Measurements from ENCODE around the gene GNAI2. TPM values are rescaled to one million over a fixed set of nuclear protein-coding genes. Genes with fewer than 3 reads are reported as not detected.

GNAI2 gene
- total RNA-seq, 1 experiment from 2014 or later = 185 TPM

- no peaks in the 10 kb centered on the region for H3K9me3 Mint-ChIP-seq
- H3K27ac Mint-ChIP-seq = no peak overlapping the region
- ChIA-PET CTCF (interaction anchor here (0.6 kb wide), 1 partner anchor 23 kb away, joined by 3 read pairs; no protein-coding TSS in a partner anchor), POLR2A (no interaction called here)
- H3K27me3 Mint-ChIP-seq (ENCODE audit: low read depth) = no peaks in the 10 kb centered on the region; the same call in 1 of the 2 replicates
- H3K4me3 Mint-ChIP-seq = no peak overlapping the region
- ATAC-seq (no peak), DNase-seq (ENCODE audit: low spot score) (no peak)
- H3K4me1 Mint-ChIP-seq = peaks cover 5% of the 10 kb centered on the region
- TF ChIP-seq CREM (CRISPR knock-in tag; IDR thresholded peaks at IDR 0.05) (no peak), MAX (CRISPR knock-in tag; IDR thresholded peaks at IDR 0.05) (no peak), GABPB1 (CRISPR knock-in tag; IDR thresholded peaks at IDR 0.05) (no peak), ZNF423 (CRISPR knock-in tag; IDR thresholded peaks at IDR 0.05) (no peak), TEAD4 (CRISPR knock-in tag; IDR thresholded peaks at IDR 0.05) (no peak), ZNF671 (CRISPR knock-in tag; IDR thresholded peaks at IDR 0.05) (no peak), SMAD4 (CRISPR knock-in tag; IDR thresholded peaks at IDR 0.05) (no peak), ZBTB43 (CRISPR knock-in tag; IDR thresholded peaks at IDR 0.05) (no peak), CBFB (CRISPR knock-in tag; IDR thresholded peaks at IDR 0.05; ENCODE audit: low read depth) (no peak), E2F1 (CRISPR knock-in tag; IDR thresholded peaks at IDR 0.05) (no peak), CREB1 (CRISPR knock-in tag; IDR thresholded peaks at IDR 0.05) (no peak), ETV6 (CRISPR knock-in tag; IDR thresholded peaks at IDR 0.05) (no peak), ZNF416 (CRISPR knock-in tag; IDR thresholded peaks at IDR 0.05) (no peak), ZNF219 (CRISPR knock-in tag; IDR thresholded peaks at IDR 0.05; ENCODE audit: borderline replicate concordance) (no peak)
- TF ChIP-seq, protein P1, sequence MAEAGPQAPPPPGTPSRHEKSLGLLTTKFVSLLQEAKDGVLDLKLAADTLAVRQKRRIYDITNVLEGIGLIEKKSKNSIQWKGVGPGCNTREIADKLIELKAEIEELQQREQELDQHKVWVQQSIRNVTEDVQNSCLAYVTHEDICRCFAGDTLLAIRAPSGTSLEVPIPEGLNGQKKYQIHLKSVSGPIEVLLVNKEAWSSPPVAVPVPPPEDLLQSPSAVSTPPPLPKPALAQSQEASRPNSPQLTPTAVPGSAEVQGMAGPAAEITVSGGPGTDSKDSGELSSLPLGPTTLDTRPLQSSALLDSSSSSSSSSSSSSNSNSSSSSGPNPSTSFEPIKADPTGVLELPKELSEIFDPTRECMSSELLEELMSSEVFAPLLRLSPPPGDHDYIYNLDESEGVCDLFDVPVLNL (CRISPR knock-in tag; IDR thresholded peaks at IDR 0.05; ENCODE audit: borderline replicate concordance, low read depth) = no peak
- TF ChIP-seq, protein P2, sequence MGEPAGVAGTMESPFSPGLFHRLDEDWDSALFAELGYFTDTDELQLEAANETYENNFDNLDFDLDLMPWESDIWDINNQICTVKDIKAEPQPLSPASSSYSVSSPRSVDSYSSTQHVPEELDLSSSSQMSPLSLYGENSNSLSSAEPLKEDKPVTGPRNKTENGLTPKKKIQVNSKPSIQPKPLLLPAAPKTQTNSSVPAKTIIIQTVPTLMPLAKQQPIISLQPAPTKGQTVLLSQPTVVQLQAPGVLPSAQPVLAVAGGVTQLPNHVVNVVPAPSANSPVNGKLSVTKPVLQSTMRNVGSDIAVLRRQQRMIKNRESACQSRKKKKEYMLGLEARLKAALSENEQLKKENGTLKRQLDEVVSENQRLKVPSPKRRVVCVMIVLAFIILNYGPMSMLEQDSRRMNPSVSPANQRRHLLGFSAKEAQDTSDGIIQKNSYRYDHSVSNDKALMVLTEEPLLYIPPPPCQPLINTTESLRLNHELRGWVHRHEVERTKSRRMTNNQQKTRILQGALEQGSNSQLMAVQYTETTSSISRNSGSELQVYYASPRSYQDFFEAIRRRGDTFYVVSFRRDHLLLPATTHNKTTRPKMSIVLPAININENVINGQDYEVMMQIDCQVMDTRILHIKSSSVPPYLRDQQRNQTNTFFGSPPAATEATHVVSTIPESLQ (CRISPR knock-in tag; IDR thresholded peaks at IDR 0.05) = no peak
- TF ChIP-seq, protein P3, sequence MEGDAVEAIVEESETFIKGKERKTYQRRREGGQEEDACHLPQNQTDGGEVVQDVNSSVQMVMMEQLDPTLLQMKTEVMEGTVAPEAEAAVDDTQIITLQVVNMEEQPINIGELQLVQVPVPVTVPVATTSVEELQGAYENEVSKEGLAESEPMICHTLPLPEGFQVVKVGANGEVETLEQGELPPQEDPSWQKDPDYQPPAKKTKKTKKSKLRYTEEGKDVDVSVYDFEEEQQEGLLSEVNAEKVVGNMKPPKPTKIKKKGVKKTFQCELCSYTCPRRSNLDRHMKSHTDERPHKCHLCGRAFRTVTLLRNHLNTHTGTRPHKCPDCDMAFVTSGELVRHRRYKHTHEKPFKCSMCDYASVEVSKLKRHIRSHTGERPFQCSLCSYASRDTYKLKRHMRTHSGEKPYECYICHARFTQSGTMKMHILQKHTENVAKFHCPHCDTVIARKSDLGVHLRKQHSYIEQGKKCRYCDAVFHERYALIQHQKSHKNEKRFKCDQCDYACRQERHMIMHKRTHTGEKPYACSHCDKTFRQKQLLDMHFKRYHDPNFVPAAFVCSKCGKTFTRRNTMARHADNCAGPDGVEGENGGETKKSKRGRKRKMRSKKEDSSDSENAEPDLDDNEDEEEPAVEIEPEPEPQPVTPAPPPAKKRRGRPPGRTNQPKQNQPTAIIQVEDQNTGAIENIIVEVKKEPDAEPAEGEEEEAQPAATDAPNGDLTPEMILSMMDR (IDR thresholded peaks at IDR 0.05) = no peak
- H3K36me3 Mint-ChIP-seq = peaks cover 21% of the 10 kb centered on the region
Observed at GRCh38 chr3:50286322-50287227, 50.6 kb downstream of the GNAI2 start.

GRCh38 chr3:50287262-50287661 lies 51.3 kb downstream of the GNAI2 start:
- Mint-ChIP-seq H3K9me3 (no peaks in the 10 kb centered on the region), H3K27me3 (ENCODE audit: low read depth) (no peaks in the 10 kb centered on the region; the same call in 1 of the 2 replicates), H3K36me3 (peaks cover 21% of the 10 kb centered on the region), H3K4me3 (no peak overlapping the region), H3K4me1 (peaks cover 6% of the 10 kb centered on the region), H3K27ac (no peak overlapping the region)
- POLR2A ChIA-PET = no interaction called here
- CTCF ChIA-PET = interaction anchor here (0.6 kb wide), 1 partner anchor 24 kb away, joined by 3 read pairs; no protein-coding TSS in a partner anchor
- ATAC-seq = no peak
- no peak for DNase-seq (ENCODE audit: low spot score)
- TF ChIP-seq ZNF263 (CRISPR knock-in tag; IDR thresholded peaks at IDR 0.05; ENCODE audit: low read depth) (no peak), SMAD3 (CRISPR knock-in tag; IDR thresholded peaks at IDR 0.05; ENCODE audit: borderline replicate concordance) (no peak), NFATC4 (CRISPR knock-in tag; IDR thresholded peaks at IDR 0.05) (no peak), MXD4 (CRISPR knock-in tag; IDR thresholded peaks at IDR 0.05; ENCODE audit: borderline replicate concordance) (no peak), ATF1 (CRISPR knock-in tag; IDR thresholded peaks at IDR 0.05) (no peak), USF2 (CRISPR knock-in tag; IDR thresholded peaks at IDR 0.05) (no peak)
- TF ChIP-seq, protein P2 (CRISPR knock-in tag; IDR thresholded peaks at IDR 0.05) = no peak

Data from WTC11 (cell line).